H1 (cell line): ENCODE data around the gene GPD1L. TPM values are rescaled to one million over a fixed set of nuclear protein-coding genes. Genes with fewer than 3 reads are reported as not detected.

ENCODE experiments used
- CTCF ChIA-PET: fragments of 300-600 bp; sonication (Branson Sonifier 250); formaldehyde crosslinking; loops from one replicate; lab custom pipeline; 2021; ENCODE audit not compliant: partially characterized antibody; lab: Charles Lee
- POLR2A ChIA-PET: fragments of 300-600 bp; sonication (Branson Sonifier 250); formaldehyde crosslinking; loops from one replicate; lab custom pipeline; 2021; ENCODE audit warnings: inconsistent platforms; ENCODE audit not compliant: partially characterized antibody; lab: Charles Lee
- DNase-seq, 2 experiments: peaks; one replicate each; pipeline versions ENCODE4 v3.0.0 to v3.0.0-alpha.2; 2010 to 2022; ENCODE audit warnings: low spot score in 2 of 2, low read depth in 1 of 2, mixed read lengths in 1 of 2
- FAIRE-seq: peaks from 2 replicates; lab custom pipeline; 2011; peaks lifted over from hg19 to GRCh38; lab: Jason Lieb, UNC
- H2AFZ ChIP-seq: 2 replicates; pipeline ENCODE4 v1.8.1; 2012; ENCODE audit warnings: low read length, inconsistent platforms
- H2AK5ac ChIP-seq: 2 replicates; pipeline ENCODE4 v1.6.1; 2013; ENCODE audit warnings: low read depth, low read length
- H2BK120ac ChIP-seq: replicated peaks from 2 replicates; pipeline ENCODE3; 2013; ENCODE audit warnings: low read depth, low read length, inconsistent platforms
- H2BK12ac ChIP-seq: 2 replicates; pipeline ENCODE4 v1.6.1; 2013; ENCODE audit warnings: low read depth, low read length
- H2BK15ac ChIP-seq: 2 replicates; pipeline ENCODE4 v1.6.1; 2013; ENCODE audit warnings: low read length
- H2BK20ac ChIP-seq: 2 replicates; pipeline ENCODE4 v1.6.1; 2013; ENCODE audit warnings: low read length
- H2BK5ac ChIP-seq: 2 replicates; pipeline ENCODE4 v1.6.1; 2013; ENCODE audit warnings: low read depth, low read length
- H3K14ac ChIP-seq: 2 replicates; pipeline ENCODE4 v1.6.1; 2013; ENCODE audit warnings: inconsistent platforms; ENCODE audit not compliant: insufficient read length
- H3K18ac ChIP-seq: 2 replicates; pipeline ENCODE4 v1.6.1; 2013; ENCODE audit warnings: low read length; ENCODE audit errors: extremely low read depth
- H3K23ac ChIP-seq: 2 replicates; pipeline ENCODE4 v1.6.1; 2013; ENCODE audit warnings: inconsistent platforms; ENCODE audit not compliant: insufficient read length
- H3K23me2 ChIP-seq: 2 replicates; pipeline ENCODE4 v1.6.1; 2013; ENCODE audit warnings: low read depth, low read length
- H3K27ac ChIP-seq: 2 replicates; pipeline ENCODE4 v1.6.1; 2011; ENCODE audit warnings: low read depth, low read length, inconsistent platforms
- H3K27me3 ChIP-seq, 4 experiments: replicated peaks in 1 of 4; 1 replicate in 1 of 4; 2 replicates in 3 of 4; pipeline versions ENCODE4 v1.6.1 to v1.8.1; 2011 to 2013; ENCODE audit warnings: low read length in 3 of 4, mild to moderate bottlenecking in 3 of 4, inconsistent platforms in 2 of 4, mixed read lengths in 2 of 4, moderate library complexity in 1 of 4; ENCODE audit not compliant: control insufficient read depth in 3 of 4, insufficient read depth in 3 of 4; ENCODE audit errors: extremely low read depth in 1 of 4
- H3K36me3 ChIP-seq, 4 experiments: 2 replicates each; pipeline versions ENCODE4 v1.6.1 to v1.8.1; 2011 to 2013; ENCODE audit warnings: mild to moderate bottlenecking in 4 of 4, low read length in 3 of 4, moderate library complexity in 2 of 4, control low read depth in 1 of 4, inconsistent platforms in 1 of 4; ENCODE audit not compliant: insufficient read depth in 4 of 4, control insufficient read depth in 2 of 4
- H3K4ac ChIP-seq: replicated peaks from 2 replicates; pipeline ENCODE3; 2013; ENCODE audit warnings: low read length, low read depth, mixed read lengths, inconsistent platforms; ENCODE audit not compliant: insufficient read length
- H3K4me1 ChIP-seq, 4 experiments: replicated peaks in 1 of 4; 1 replicate in 1 of 4; 2 replicates in 3 of 4; pipeline versions ENCODE4 v1.6.1 to v1.8.1; 2011 to 2013; ENCODE audit warnings: low read length in 3 of 4, inconsistent platforms in 2 of 4, mixed read lengths in 1 of 4; ENCODE audit not compliant: insufficient read depth in 4 of 4, control insufficient read depth in 3 of 4
- H3K4me2 ChIP-seq, 2 experiments: 2 replicates each; pipeline versions ENCODE4 v1.6.1 to v1.8.1; 2011 to 2013; ENCODE audit warnings: low read depth in 2 of 2, low read length in 2 of 2, control low read depth in 1 of 2, inconsistent platforms in 1 of 2, mild to moderate bottlenecking in 1 of 2; ENCODE audit not compliant: insufficient read depth in 1 of 2
- H3K4me3 ChIP-seq, 4 experiments: fragments of 200-600, 300-600 bp in 1 of 4; sonication (generic), shearing (Covaris generic), sonication (Bioruptor Twin) in 1 of 4; 2 replicates each; pipeline versions ENCODE4 v1.5.1 to v1.8.1; 2011 to 2016; ENCODE audit warnings: low read length in 4 of 4, low read depth in 3 of 4, control low read depth in 2 of 4, inconsistent platforms in 2 of 4, mild to moderate bottlenecking in 2 of 4, mixed read lengths in 1 of 4, moderate library complexity in 1 of 4; ENCODE audit not compliant: insufficient read depth in 2 of 4; ENCODE audit errors: extremely low read depth in 1 of 4
- H3K56ac ChIP-seq: replicated peaks from 2 replicates; pipeline ENCODE3; 2013; ENCODE audit warnings: low read depth, mild to moderate bottlenecking, mixed read lengths, low read length, inconsistent platforms; ENCODE audit not compliant: insufficient read length
- H3K79me1 ChIP-seq: 2 replicates; pipeline ENCODE4 v1.6.1; 2013; ENCODE audit warnings: low read depth, low read length, control low read depth
- H3K79me2 ChIP-seq, 2 experiments: 2 replicates each; pipeline versions ENCODE4 v1.6.1 to v1.8.1; 2012 to 2013; ENCODE audit warnings: low read length in 2 of 2, mild to moderate bottlenecking in 2 of 2, inconsistent platforms in 1 of 2; ENCODE audit not compliant: insufficient read depth in 2 of 2, control insufficient read depth in 1 of 2
- H3K9ac ChIP-seq, 4 experiments: replicated peaks in 1 of 4; 1 replicate in 1 of 4; 2 replicates in 3 of 4; pipeline versions ENCODE4 v1.6.1 to v1.8.1; 2011 to 2013; ENCODE audit warnings: low read depth in 3 of 4, low read length in 3 of 4, control low read depth in 2 of 4, mild to moderate bottlenecking in 2 of 4, moderate library complexity in 2 of 4, inconsistent platforms in 1 of 4; ENCODE audit errors: extremely low read depth in 1 of 4
- H3K9me3 ChIP-seq, 2 experiments: 2 replicates each; pipeline versions ENCODE4 v1.6.1 to v1.8.1; 2012 to 2013; ENCODE audit warnings: mild to moderate bottlenecking in 2 of 2, moderate library complexity in 2 of 2, control low read depth in 1 of 2, inconsistent platforms in 1 of 2, low read depth in 1 of 2, low read length in 1 of 2, mixed read lengths in 1 of 2; ENCODE audit not compliant: insufficient read depth in 2 of 2
- H4K20me1 ChIP-seq, 2 experiments: replicated peaks in 1 of 2; 2 replicates each; pipeline versions ENCODE3 to v1.8.1; 2011 to 2013; ENCODE audit warnings: inconsistent platforms in 2 of 2, low read length in 2 of 2, mild to moderate bottlenecking in 1 of 2; ENCODE audit not compliant: insufficient read depth in 2 of 2, control insufficient read depth in 1 of 2
- H4K5ac ChIP-seq: 2 replicates; pipeline ENCODE4 v1.6.1; 2013; ENCODE audit warnings: low read length, low read depth, mixed read lengths, inconsistent platforms; ENCODE audit not compliant: insufficient read length
- H4K8ac ChIP-seq: 2 replicates; pipeline ENCODE4 v1.8.0; 2013; ENCODE audit warnings: mild to moderate bottlenecking, moderate library complexity, low read length, inconsistent platforms; ENCODE audit not compliant: insufficient read depth; ENCODE audit errors: extremely low read depth
- H4K91ac ChIP-seq: replicated peaks from 2 replicates; pipeline ENCODE3; 2013; ENCODE audit warnings: low read length, mixed read lengths, inconsistent platforms; ENCODE audit not compliant: insufficient read length
- KDM1A ChIP-seq: fragments of 200-600, 300-600 bp; sonication (generic); IDR thresholded peaks from 2 replicates; pipeline ENCODE4 v1.7.1; 2016; ENCODE audit warnings: mild to moderate bottlenecking, low read length, borderline replicate concordance
- RBBP5 ChIP-seq: IDR thresholded peaks from 2 replicates; pipeline ENCODE4 v1.7.1; 2012; ENCODE audit warnings: low read depth, mild to moderate bottlenecking, inconsistent platforms, low read length, moderate library complexity, borderline replicate concordance
- SIRT6 ChIP-seq: IDR thresholded peaks from one replicate; pipeline ENCODE4 v1.7.1; 2012; ENCODE audit warnings: low read length, inconsistent platforms
- YY1 ChIP-seq: IDR thresholded peaks from 2 replicates; pipeline ENCODE4 v1.6.1; 2011; ENCODE audit warnings: low read depth, mild to moderate bottlenecking, low read length
- WGBS, 2 experiments: shearing (Covaris generic) in 1 of 2; methylation state at CpG; one replicate each; pipeline versions ENCODE4 v1.1.6 to v1.1.7; 2013 to 2015; ENCODE audit warnings: low lambda C conversion rate in 2 of 2, mixed read lengths in 2 of 2, inconsistent platforms in 1 of 2, low coverage in 1 of 2, missing lambda C conversion rate in 1 of 2; ENCODE audit not compliant: insufficient replicate concordance in 2 of 2, insufficient coverage in 1 of 2, insufficient read length in 1 of 2; ENCODE audit errors: extremely low coverage in 1 of 2, missing lambda C conversion rate in 1 of 2; 5-methylcytosine and 5-hydroxymethylcytosine counted together
- polyA plus RNA-seq, 7 experiments: library from polyadenylated mRNA; depleted of rRNA in 3 of 7; stranded (reverse) in 5 of 7; unstranded in 2 of 7; fragments of >200 nt in 5 of 7; fragments of 200-250 nt in 2 of 7; gene quantifications; 1 replicate in 5 of 7; 2 replicates in 1 of 7; 4 replicates in 1 of 7; pipeline versions ENCODE4 v1.2.1 to v1.2.3, GENCODE V29; 2011 to 2013; ENCODE audit warnings: missing spikeins in 2 of 7, mixed read lengths in 2 of 7
- total RNA-seq: library from RNA; stranded (reverse); fragmentation: NEBNext Ultra II Directional; extraction: Animal tissue kit (Norgen Biotek cat#: 25700); gene quantifications from 2 replicates; pipeline ENCODE4 v1.2.1, GENCODE V29; 2021
- TF ChIP-seq, protein P1 (sequence below), 3 experiments: IDR thresholded peaks; 1 replicate in 2 of 3; 2 replicates in 1 of 3; pipeline versions ENCODE4 v1.5.1 to v1.6.1; 2011; ENCODE audit warnings: low read length in 3 of 3, mild to moderate bottlenecking in 3 of 3, inconsistent platforms in 2 of 3, low read depth in 1 of 3, moderate library complexity in 1 of 3; ENCODE audit not compliant: insufficient read depth in 1 of 3; ENCODE audit errors: control extremely low read depth in 1 of 3

GPD1L gene
- total and polyA plus RNA-seq, 2 of the 8 experiments (the other 6 are each of a cell fraction or from before 2014, with no cell fraction given) = 2.4 to 8.4 TPM

DNA sequence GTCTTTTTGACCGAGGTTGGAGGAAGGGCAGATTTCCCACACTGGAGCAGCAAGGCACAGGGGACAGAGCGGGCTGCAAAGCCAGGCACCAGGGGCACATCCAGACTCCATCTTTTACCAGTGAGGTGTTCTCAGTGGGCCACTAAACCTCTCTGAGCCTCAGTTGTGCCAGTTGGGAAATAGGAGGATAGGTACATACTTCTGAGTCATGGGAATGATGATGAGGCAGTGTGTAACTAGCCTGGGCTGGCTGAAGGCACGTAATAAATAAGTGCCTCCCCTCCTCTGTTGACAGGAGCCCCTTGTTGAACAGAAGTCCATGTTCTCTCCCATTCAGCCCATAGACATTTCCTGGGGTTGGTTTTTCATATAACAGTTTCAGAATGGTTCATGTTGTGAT, 48.7 kb downstream of the GPD1L start:
- 94% methylated on average over 3 of the region's 3 CpGs; no CpG with 5 or more reads in 1 of the 2 experiments for whole genome bisulfite sequencing, 2 experiments
- no peak for TF ChIP-seq RBBP5
- TF ChIP-seq, protein P1, sequence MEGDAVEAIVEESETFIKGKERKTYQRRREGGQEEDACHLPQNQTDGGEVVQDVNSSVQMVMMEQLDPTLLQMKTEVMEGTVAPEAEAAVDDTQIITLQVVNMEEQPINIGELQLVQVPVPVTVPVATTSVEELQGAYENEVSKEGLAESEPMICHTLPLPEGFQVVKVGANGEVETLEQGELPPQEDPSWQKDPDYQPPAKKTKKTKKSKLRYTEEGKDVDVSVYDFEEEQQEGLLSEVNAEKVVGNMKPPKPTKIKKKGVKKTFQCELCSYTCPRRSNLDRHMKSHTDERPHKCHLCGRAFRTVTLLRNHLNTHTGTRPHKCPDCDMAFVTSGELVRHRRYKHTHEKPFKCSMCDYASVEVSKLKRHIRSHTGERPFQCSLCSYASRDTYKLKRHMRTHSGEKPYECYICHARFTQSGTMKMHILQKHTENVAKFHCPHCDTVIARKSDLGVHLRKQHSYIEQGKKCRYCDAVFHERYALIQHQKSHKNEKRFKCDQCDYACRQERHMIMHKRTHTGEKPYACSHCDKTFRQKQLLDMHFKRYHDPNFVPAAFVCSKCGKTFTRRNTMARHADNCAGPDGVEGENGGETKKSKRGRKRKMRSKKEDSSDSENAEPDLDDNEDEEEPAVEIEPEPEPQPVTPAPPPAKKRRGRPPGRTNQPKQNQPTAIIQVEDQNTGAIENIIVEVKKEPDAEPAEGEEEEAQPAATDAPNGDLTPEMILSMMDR (IDR thresholded peaks at IDR 0.05; ENCODE audit: control extremely low read depth in 1 of 3, insufficient read depth in 1 of 3, low read depth in 1 of 3, low read length in 3 of 3) = no peak
- TF ChIP-seq YY1 = no peak
- TF ChIP-seq SIRT6 = no peak
- no peak for TF ChIP-seq KDM1A

More for the DNA sequence above, 48.7 kb downstream of the GPD1L start:
- H3K56ac ChIP-seq = no peak overlapping the region
- no peak overlapping the region for H3K4ac ChIP-seq
- no peak overlapping the region for H2BK20ac ChIP-seq
- H3K27me3 ChIP-seq = no peaks in the 10 kb centered on the region
- peaks cover 1% of the 10 kb centered on the region; the same call in 1 of the 2 replicates for H3K23me2 ChIP-seq
- H3K27ac ChIP-seq = no peak overlapping the region
- no peak overlapping the region for H3K18ac ChIP-seq
- no peak overlapping the region for H2BK120ac ChIP-seq
- no peak overlapping the region for H3K23ac ChIP-seq
- H3K9ac ChIP-seq = no peak overlapping the region; a peak in 1 of 7 replicates
- H2AK5ac ChIP-seq = no peak overlapping the region
- no peaks in the 10 kb centered on the region for H4K20me1 ChIP-seq
- ChIA-PET POLR2A (no interaction called here), CTCF (interaction anchor here (0.9 to 3.8 kb wide), 21 partner anchors 11 to 516 kb away, joined by 3 to 33 read pairs (median 6); no protein-coding TSS in a partner anchor)
- no peaks in the 10 kb centered on the region for H3K9me3 ChIP-seq
- H4K8ac ChIP-seq = no peak overlapping the region
- no peak overlapping the region for H3K4me3 ChIP-seq
- FAIRE-seq (no peak), DNase-seq (no peak)
- H3K36me3 ChIP-seq = no peaks in the 10 kb centered on the region
- H2BK5ac ChIP-seq = no peak overlapping the region
- H3K79me1 ChIP-seq = no peaks in the 10 kb centered on the region
- no peak overlapping the region for H4K5ac ChIP-seq
- H2BK12ac ChIP-seq = no peak overlapping the region
- H4K91ac ChIP-seq = no peak overlapping the region
- no peaks in the 10 kb centered on the region; a peak in 1 of 7 replicates for H3K4me1 ChIP-seq
- no peaks in the 10 kb centered on the region for H3K79me2 ChIP-seq
- no peak overlapping the region for H2AFZ ChIP-seq
- no peak overlapping the region for H3K14ac ChIP-seq
- no peak overlapping the region for H2BK15ac ChIP-seq
- H3K4me2 ChIP-seq = no peak overlapping the region
